ENCODE results near the gene PIGZ.

The PIGZ gene

DNA sequence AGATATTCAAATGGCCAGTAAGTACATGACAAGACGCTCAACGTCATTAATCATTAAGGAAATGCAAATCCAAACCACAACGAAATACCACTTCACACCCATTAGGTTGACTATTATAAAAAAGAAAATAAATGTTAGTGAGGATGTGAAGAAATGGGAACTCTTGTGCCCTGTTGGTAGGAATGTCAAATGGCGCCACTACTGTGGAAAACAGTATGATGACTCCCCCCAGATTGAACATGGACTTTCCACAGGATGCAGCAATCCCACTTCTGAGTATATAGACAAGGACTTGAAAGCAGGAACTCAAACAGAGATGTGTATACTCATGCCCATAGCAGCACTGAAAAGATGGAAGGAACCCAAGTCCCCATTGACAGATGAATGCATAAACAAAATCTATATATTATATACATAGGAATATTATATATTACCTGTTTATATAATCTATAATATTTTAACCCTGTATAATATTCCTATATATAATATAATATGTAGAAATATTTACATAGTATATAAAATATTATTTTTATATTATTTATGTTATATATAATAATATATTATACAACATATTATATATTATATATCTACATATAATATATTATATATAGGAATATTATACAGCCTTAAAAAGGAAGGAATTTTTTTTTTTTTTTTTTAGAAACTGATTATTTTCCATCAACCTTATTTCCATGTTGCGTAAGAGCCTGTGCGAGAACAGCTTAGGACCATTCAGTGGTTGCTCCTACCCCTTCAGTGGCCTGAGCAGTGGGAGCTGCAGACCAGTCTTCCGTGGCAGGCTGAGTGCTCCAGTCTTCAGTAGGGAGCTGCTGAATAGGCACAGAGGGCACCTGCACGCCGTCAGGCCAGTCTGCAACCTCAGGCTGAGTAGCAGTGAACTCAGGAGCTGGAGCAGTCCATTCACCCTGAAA is 17.6 kb upstream of the PIGZ start:
- in situ Hi-C loops (cut with MboI; ENCODE audit: low sequenced_read_pairs): loop anchor here (25.0 kb wide), 1 partner anchor 526 kb away; no protein-coding TSS in a partner anchor

- in situ Hi-C loops (cut with MboI; ENCODE audit: low sequenced_read_pairs): loop anchor here (25.0 kb wide), 1 partner anchor 527 kb away; no protein-coding TSS in a partner anchor
Measured at GRCh38 chr3:196985298-196985697, 16.7 kb upstream of the PIGZ start.

- in situ Hi-C loops (cut with MboI; ENCODE audit: low sequenced_read_pairs): loop anchor here (25.0 kb wide), 1 partner anchor 529 kb away; no protein-coding TSS in a partner anchor
Measured at GRCh38 chr3:196983186-196983585, 14.6 kb upstream of the PIGZ start.

DNA sequence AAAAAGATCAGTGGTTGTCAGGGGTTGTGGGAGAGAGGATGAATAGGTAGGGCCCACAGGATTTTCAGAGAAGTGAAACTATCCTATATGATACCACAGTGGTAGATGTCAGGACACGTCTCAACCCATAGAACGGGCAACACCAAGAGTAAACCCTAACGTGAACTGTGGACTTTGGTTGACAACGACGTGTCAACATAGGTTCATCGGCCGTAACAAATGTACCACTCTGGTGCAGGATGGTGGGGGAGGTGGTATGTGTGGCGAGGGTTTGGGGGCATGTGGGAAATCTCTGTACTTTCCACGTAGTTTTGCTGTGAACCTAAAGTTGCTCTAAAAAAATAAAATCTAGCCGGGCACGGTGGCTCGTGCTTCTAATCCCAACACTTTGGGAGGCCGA is 13.0 kb upstream of the PIGZ start:
- in situ Hi-C loops (cut with MboI; ENCODE audit: low sequenced_read_pairs): loop anchor here (25.0 kb wide), 1 partner anchor 531 kb away; no protein-coding TSS in a partner anchor

DNA sequence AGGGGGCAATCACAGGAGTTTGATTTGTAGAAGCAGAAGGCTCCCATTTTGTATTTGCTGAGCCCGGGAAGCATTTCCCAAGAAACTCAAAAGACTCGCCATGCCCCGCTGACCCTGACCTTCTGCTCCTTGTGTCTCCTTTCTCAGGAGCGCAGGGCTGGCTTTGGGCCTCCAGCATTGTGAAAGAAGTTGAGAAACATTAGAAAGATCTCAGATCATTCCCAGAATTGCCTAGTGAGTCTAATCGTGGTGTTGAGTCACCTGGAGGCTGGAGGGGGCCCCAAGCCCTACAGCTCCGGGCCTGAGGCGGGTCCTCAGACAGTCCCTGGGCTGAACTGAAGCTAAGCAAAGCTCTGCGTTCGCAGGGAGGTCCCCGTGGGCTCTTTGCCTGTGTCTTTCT is 10.9 kb upstream of the PIGZ start:
- in situ Hi-C loops (cut with MboI; ENCODE audit: low sequenced_read_pairs): loop anchor here (25.0 kb wide), 1 partner anchor 533 kb away; no protein-coding TSS in a partner anchor

DNA sequence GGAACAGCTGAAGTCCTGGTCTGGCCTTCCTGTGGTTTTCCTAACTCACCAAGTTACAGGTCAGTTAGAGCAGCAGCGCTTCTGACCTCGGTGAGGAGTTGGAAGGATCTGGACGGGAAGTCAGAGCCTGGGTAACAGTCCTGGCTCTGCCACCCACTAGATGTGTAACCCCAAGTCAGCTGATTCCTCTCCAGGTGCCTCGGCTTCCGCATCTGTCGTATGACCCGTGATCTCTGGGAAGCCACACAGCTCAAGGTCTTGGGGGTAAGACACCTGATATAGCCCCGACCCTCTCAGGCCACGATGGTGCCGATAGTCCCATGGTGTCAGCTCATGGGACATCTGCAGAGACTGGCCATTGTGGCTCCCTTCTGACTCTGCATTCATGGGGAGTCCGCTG is 8.3 kb upstream of the PIGZ start:
- in situ Hi-C loops (cut with MboI; ENCODE audit: low sequenced_read_pairs): loop anchor here (25.0 kb wide), 1 partner anchor 535 kb away; no protein-coding TSS in a partner anchor

- in situ Hi-C loops (cut with MboI; ENCODE audit: low sequenced_read_pairs): loop anchor here (25.0 kb wide), 1 partner anchor 537 kb away; no protein-coding TSS in a partner anchor
Measured at GRCh38 chr3:196975349-196975748, 6.7 kb upstream of the PIGZ start.

GRCh38 chr3:196974661-196975060 is 6.0 kb upstream of the PIGZ start:
- in situ Hi-C loops (cut with MboI; ENCODE audit: low sequenced_read_pairs): loop anchor here (25.0 kb wide), 1 partner anchor 538 kb away; no protein-coding TSS in a partner anchor

GRCh38 chr3:196971094-196971698 is 2.6 kb upstream of the PIGZ start:
- in situ Hi-C loops (cut with MboI; ENCODE audit: low sequenced_read_pairs): no loop called here

- in situ Hi-C loops (cut with MboI; ENCODE audit: low sequenced_read_pairs): no loop called here
Measured at GRCh38 chr3:196970547-196971093, 2.0 kb upstream of the PIGZ start.

DNA sequence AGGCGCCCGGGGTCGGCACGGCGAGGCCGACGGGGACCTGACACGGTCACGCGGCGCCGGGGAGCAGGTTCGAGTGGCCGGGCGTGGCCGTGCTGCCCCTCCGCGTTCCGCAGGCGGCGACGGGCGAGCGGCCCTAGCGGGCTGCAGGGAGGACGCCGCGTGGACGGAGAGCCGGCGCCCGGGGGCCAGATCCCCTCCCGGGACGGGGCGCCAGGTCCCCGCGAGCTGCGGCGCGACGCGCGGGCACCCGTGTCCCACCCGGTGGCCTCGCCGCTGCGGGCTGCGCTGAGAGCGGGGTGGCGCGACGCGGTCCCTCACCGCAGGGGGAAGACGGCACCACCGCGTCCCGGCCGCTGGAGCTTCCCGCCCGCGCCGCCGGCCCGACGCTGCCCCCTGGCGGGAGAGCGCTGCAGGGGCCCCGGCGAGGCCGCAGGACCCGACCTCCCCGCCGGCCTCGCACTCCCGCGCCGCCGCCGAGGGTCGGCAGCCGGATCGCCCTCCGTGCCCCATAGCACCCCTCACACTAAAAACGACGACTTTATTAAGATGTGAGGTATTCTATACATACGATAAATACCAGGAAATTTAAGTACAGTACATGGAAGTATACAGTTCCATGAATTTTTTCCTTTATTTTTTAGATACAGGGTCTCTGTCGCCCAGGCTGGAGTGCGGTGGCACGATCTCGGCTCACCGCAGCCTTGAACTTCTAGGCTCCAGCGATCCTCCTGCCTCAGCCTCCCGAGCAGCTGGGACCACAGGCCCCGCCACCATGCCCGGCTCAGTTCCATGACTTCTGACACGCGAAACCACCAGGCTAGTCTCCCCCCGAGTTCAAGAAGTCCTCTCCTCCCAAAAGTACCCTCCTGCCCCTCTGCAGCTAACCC is 1.3 kb upstream of the PIGZ start:
- in situ Hi-C loops (cut with MboI; ENCODE audit: low sequenced_read_pairs): no loop called here

DNA sequence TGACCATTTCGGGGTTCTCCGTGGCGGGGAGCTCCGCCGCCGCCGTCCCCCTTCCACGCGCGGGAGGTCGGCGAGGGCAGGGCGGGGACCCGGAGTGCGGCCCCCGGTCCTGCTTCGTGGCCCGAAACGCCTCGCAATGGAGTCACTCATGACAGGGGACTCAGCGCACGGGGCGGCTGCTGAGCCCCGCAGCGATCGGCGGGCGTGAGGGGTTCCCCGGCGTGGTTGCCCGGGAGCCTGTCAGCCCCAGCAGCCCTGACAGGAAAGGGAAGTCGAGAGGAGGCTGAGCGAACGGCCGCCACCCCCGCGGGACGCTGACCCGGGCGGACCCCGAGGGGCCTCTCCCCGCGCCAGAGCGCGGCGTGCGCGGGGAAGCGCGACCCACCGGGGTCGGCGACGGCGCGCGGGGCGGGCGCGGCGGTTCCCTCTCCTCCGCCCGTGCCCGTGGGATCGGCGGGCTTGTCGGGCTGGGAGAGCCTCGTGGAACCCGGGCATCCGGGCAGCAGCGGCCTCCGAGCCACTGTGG is 564 bp upstream of the PIGZ start:
- in situ Hi-C loops (cut with MboI; ENCODE audit: low sequenced_read_pairs): no loop called here

GRCh38 chr3:196967412-196968232 is 1.0 kb downstream of the PIGZ start:
- in situ Hi-C loops (cut with MboI; ENCODE audit: low sequenced_read_pairs): no loop called here

- in situ Hi-C loops (cut with MboI; ENCODE audit: low sequenced_read_pairs): no loop called here
Measured at GRCh38 chr3:196966526-196967401, 1.9 kb downstream of the PIGZ start.

DNA sequence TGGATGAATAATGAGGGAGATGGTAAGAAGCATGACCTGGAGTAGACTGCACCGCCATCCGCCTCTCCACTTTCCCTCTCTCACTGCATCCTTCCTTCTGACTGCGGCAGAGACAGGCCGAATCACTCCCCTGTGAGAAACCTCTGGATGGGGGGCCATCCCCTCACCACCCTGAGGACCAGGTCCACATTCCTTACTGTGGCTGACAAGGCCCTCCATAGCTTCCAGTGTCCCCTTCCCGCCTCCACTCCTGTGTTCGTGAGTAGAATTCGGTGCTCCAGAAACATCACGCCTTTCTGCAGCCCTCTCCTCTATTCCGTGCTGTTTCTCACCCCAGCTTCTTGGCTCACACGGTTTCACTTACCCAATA is 2.8 kb downstream of the PIGZ start:
- in situ Hi-C loops (cut with MboI; ENCODE audit: low sequenced_read_pairs): no loop called here

- in situ Hi-C loops (cut with MboI; ENCODE audit: low sequenced_read_pairs): no loop called here
Measured at GRCh38 chr3:196965112-196965803, 3.4 kb downstream of the PIGZ start.

GRCh38 chr3:196963631-196963953 is 5.0 kb downstream of the PIGZ start:
- in situ Hi-C loops (cut with MboI; ENCODE audit: low sequenced_read_pairs): no loop called here

All from HL-60/S4 treated with retinoic acid at 250 ng/mL for 4 days and 3 days (cell line).